ENCODE measurements around the gene TRPV4.
A peak's percentile ranks its signal among the peaks of the same experiment; 100 is the strongest.

TRPV4 gene

DNA sequence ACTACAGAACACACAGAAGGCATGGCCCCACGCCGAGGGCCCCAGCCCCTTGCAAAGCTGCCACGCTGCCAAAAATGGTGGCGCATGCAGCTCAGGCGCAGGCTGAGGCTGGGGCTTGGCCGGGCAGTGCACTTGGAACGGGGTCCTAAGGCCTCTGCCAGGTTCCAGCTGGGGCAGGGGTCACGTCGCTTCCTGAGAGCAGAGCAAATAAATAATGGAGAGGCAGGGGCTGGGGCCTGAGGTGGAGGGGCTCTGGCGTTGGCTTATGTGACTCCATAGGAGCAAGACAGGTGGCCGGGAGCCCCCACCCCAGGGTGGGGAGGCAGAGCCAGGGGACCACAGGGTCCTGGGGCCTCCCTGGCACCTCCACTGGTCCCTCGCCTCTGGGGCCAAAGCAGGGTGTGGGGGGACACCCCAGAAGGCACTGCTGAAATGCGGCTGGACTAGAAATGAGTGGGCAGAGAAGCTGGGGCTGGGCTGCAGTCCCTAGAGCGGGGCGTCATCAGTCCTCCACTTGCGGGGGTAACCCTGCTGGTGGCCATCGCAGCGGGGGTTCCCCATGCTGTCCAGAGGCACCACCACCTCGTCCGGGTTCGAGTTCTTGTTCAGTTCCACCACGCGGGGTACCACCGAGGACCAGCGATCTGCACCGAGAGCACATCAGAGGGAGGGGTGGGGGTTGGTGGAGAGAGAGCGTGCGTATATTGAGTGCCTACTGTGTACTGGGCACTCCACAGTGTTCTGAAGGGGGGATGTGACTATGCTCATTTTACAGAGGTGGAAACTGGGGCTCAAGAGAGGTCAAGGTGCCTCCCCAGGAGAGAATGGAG is 49.8 kb downstream of the TRPV4 start:
- TF ChIP-seq, protein P1, sequence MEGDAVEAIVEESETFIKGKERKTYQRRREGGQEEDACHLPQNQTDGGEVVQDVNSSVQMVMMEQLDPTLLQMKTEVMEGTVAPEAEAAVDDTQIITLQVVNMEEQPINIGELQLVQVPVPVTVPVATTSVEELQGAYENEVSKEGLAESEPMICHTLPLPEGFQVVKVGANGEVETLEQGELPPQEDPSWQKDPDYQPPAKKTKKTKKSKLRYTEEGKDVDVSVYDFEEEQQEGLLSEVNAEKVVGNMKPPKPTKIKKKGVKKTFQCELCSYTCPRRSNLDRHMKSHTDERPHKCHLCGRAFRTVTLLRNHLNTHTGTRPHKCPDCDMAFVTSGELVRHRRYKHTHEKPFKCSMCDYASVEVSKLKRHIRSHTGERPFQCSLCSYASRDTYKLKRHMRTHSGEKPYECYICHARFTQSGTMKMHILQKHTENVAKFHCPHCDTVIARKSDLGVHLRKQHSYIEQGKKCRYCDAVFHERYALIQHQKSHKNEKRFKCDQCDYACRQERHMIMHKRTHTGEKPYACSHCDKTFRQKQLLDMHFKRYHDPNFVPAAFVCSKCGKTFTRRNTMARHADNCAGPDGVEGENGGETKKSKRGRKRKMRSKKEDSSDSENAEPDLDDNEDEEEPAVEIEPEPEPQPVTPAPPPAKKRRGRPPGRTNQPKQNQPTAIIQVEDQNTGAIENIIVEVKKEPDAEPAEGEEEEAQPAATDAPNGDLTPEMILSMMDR (IDR thresholded peaks at IDR 0.05; ENCODE audit: extremely low read depth, missing control alignments) = no peak

DNA sequence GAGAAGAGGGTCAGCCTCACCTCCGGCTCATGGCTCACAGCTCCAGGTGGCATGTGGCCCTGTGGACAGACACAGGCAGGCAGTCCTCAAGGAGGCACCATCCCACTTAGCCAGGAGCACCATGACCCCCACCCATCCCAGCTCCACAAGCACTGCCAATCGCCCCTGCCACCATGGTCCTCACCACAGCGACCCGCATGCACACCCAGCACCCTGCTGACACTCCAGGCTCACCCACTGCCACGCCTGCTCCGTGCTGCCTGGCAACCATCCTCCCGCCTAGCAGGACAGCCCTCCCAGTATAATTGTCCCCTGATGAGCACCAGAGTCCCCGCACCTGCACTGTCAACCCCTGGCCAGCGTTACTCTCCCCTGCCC is 50.9 kb downstream of the TRPV4 start:
- TF ChIP-seq, protein P1 (IDR thresholded peaks at IDR 0.05; ENCODE audit: extremely low read depth, missing control alignments) = no peak
- no peak for DNase-seq (ENCODE audit: low spot score)

More for the DNA sequence above, 49.8 kb downstream of the TRPV4 start:
- no peak for DNase-seq (ENCODE audit: low spot score)

DNA sequence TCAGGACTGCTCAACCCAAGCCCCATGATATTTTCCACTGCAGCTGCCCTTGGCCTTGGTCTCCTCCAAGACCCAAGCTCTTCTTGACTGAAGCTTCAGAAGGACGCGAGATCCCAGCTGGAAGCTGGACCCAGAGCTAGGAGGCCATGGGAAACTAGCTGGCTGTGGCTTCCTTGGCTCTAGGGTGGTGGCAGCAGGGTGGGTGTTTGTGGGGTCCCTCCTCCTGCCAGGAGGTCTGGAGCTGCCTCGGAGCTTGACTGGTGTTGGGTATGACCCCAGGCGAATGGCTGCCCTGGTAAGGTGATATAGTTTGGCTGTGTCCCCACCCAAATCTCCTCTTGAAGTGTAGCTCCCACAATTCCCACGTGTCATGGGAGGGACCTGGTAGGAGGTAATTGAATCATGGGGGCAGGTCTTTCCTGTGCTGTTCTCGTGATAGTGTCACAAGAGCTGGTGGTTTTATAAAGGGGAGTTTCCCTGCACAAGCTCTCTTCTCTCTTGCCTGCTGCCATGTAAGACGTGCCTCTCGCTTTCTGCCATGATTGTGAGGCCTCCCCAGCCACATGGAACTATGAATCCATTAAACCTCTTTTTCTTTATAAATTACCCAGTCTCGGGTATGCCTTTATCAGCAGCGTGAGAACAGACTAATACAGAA is 51.4 kb downstream of the TRPV4 start:
- no peak for DNase-seq (ENCODE audit: low spot score)
- TF ChIP-seq, protein P1 (IDR thresholded peaks at IDR 0.05; ENCODE audit: extremely low read depth, missing control alignments) = no peak

DNA sequence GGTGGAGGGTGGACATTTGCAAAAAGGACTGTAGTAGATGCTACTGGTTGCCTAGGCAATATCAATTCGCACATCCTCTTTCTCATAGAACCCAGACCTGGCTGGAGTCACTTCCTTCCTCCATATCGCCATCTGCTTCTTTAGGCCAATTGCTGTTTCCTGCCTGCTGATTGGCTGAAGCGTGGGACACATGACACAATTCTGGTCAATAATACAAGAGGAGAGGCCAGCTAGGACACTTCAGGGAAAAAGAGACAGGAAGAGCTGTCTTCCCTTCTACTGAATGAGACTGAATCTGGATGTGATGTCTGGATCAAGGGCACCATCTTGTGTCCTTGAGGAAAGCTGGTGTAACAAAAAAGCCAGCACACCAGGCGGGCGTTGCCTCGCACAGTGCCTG is 53.8 kb downstream of the TRPV4 start:
- no peak for DNase-seq (ENCODE audit: low spot score)
- TF ChIP-seq, protein P1 (IDR thresholded peaks at IDR 0.05; ENCODE audit: extremely low read depth, missing control alignments) = no peak

DNA sequence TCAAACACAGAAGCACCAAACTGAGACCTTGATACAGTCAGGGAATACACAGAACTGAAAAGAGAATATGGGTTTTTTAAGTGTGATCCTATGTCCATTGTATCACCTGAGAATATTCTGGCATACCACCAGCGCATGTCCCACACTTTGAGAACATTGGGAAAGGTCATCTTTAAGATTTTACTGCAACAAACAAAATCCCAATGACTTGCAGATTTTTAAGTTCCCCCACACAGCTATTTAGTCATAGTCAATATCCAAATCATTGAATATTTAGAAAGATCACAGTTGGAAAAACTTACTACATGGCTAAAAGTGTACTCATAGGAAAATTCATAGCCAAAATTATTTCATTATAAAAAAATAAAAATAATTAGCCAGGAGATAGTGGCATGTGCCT is 54.5 kb downstream of the TRPV4 start:
- DNase-seq (ENCODE audit: low spot score) = no peak
- TF ChIP-seq, protein P1 (IDR thresholded peaks at IDR 0.05; ENCODE audit: extremely low read depth, missing control alignments) = no peak

DNA sequence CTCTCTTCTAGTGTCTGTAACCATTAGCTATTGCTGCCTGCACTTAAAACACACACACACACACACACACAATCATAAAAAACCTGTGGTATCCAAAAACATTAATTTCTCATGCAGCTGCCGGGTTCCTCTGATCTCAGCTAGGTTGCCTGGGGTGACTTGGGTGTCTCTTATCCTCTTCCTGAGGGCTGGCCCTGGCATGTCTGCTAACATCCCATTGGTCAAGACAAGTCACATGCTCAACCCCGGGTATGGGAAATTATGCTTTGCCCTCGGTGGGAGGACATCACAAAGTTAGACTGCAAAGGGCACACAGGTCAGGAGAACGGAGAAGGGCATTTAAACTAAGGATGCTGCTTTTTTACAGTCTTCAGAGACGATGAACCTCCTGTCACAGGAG is 55.7 kb downstream of the TRPV4 start:
- peak; percentile 75 for DNase-seq (ENCODE audit: low spot score)
- TF ChIP-seq, protein P1 (IDR thresholded peaks at IDR 0.05; ENCODE audit: extremely low read depth, missing control alignments) = no peak

DNA sequence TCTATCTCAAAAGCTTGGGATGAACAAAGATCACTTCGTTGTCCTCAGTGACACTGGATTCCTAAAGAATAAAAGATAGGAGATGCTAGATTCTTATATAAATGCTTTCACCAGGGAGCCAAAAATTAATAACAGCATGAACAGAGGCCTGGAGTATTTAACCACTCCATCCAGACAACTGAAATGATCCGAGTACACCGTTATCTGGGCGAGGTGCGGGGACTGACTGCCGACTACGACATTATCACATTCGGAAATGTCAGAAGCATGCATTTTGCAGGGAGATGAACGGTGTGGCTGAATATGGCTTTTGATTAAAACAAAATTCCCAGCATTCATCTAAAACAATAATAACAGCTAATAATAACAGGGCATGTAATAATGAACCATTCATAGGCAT is 56.6 kb downstream of the TRPV4 start:
- no peak for DNase-seq (ENCODE audit: low spot score)
- TF ChIP-seq, protein P1 (IDR thresholded peaks at IDR 0.05; ENCODE audit: extremely low read depth, missing control alignments) = no peak
